HT1080 (cell line): ENCODE results near the gene BCL3. TPM values are rescaled to one million over a fixed set of nuclear protein-coding genes. Genes with fewer than 3 reads are reported as not detected.
"Not testable (repeated sequence)": the region's sequence is repeated elsewhere in the genome, so short reads cannot be mapped to it uniquely, and the experiment has no call there.

Experiments
- DNase-seq: peaks from one replicate; pipeline ENCODE4 v3.0.0-alpha.2; 2015; ENCODE audit warnings: low read depth
- total RNA-seq: library from RNA; depleted of rRNA; stranded (reverse); fragments of >200 nt; shearing (Covaris generic); gene quantifications from 2 replicates; pipeline ENCODE4 v1.2.3, GENCODE V29; 2014

BCL3 gene
- total RNA-seq, 1 experiment from 2014 or later, result 4.0 TPM

- DNase-seq, result no peak
These were observed 8.7 kb downstream of the BCL3 start for GRCh38 chr19:44757057-44757734.

GRCh38 chr19:44757735-44758505 is 9.4 kb downstream of the BCL3 start:
- DNase-seq, result no peak

- DNase-seq, result no peak
These were observed 10.1 kb downstream of the BCL3 start for GRCh38 chr19:44758596-44758995.

GRCh38 chr19:44759083-44759804 is 10.7 kb downstream of the BCL3 start:
- DNase-seq, result no peak

GRCh38 chr19:44762038-44762437 is 13.5 kb downstream of the BCL3 start:
- DNase-seq, result no peak

GRCh38 chr19:44765033-44765948 is 16.8 kb downstream of the BCL3 start:
- peak; percentile 35 for DNase-seq

GRCh38 chr19:44765949-44766335 is 17.4 kb downstream of the BCL3 start:
- no peak for DNase-seq

GRCh38 chr19:44767295-44768180 is 19.0 kb downstream of the BCL3 start:
- no peak for DNase-seq

- DNase-seq, result peak; percentile 83
These were observed 22.2 kb downstream of the BCL3 start for GRCh38 chr19:44770550-44771257.

- not testable (repeated sequence) for DNase-seq
These were observed 23.6 kb downstream of the BCL3 start for GRCh38 chr19:44772144-44772543.

- DNase-seq, result no peak
These were observed 24.5 kb downstream of the BCL3 start for GRCh38 chr19:44772959-44773358.

GRCh38 chr19:44775676-44776240 is 27.2 kb downstream of the BCL3 start:
- no peak for DNase-seq

GRCh38 chr19:44776402-44777096 is 28.0 kb downstream of the BCL3 start:
- no peak for DNase-seq

- no peak for DNase-seq
These were observed 29.3 kb downstream of the BCL3 start, which contains the start of gene CBLC for GRCh38 chr19:44777715-44778347. TSS of gene CBLC (plus strand) at chr19:44777890. CDS start at chr19:44777932, 42 bp downstream.

- no peak for DNase-seq
These were observed 30.6 kb downstream of the BCL3 start for GRCh38 chr19:44779150-44779549.

- DNase-seq, result not testable (repeated sequence)
These were observed 33.2 kb downstream of the BCL3 start for GRCh38 chr19:44781694-44782093.

GRCh38 chr19:44782729-44783128 is 34.2 kb downstream of the BCL3 start:
- DNase-seq, result no peak

- DNase-seq, result no peak
These were observed 35.0 kb downstream of the BCL3 start for GRCh38 chr19:44783545-44783944.
